GM12891 (cell line): ENCODE results near the gene ANKRD63.

Experiments
- POLR2A ChIP-seq: IDR thresholded peaks from 2 replicates; pipeline ENCODE4 v1.6.1; 2011; ENCODE audit warnings: low read depth, low read length, control low read depth
- POLR2AphosphoS5 ChIP-seq: IDR thresholded peaks from 2 replicates; pipeline ENCODE4 v1.6.1; 2011; ENCODE audit warnings: low read depth, low read length, control low read depth
- POU2F2 ChIP-seq: IDR thresholded peaks from 2 replicates; pipeline ENCODE4 v1.6.1; 2011; ENCODE audit warnings: low read depth, mild to moderate bottlenecking, control low read depth, low read length, moderate library complexity
- SPI1 ChIP-seq: IDR thresholded peaks from 2 replicates; pipeline ENCODE4 v1.6.1; 2011; ENCODE audit warnings: low read depth, low read length, control low read depth
- TAF1 ChIP-seq: IDR thresholded peaks from 2 replicates; pipeline ENCODE4 v1.6.1; 2011; ENCODE audit warnings: low read depth, low read length, control low read depth

DNA sequence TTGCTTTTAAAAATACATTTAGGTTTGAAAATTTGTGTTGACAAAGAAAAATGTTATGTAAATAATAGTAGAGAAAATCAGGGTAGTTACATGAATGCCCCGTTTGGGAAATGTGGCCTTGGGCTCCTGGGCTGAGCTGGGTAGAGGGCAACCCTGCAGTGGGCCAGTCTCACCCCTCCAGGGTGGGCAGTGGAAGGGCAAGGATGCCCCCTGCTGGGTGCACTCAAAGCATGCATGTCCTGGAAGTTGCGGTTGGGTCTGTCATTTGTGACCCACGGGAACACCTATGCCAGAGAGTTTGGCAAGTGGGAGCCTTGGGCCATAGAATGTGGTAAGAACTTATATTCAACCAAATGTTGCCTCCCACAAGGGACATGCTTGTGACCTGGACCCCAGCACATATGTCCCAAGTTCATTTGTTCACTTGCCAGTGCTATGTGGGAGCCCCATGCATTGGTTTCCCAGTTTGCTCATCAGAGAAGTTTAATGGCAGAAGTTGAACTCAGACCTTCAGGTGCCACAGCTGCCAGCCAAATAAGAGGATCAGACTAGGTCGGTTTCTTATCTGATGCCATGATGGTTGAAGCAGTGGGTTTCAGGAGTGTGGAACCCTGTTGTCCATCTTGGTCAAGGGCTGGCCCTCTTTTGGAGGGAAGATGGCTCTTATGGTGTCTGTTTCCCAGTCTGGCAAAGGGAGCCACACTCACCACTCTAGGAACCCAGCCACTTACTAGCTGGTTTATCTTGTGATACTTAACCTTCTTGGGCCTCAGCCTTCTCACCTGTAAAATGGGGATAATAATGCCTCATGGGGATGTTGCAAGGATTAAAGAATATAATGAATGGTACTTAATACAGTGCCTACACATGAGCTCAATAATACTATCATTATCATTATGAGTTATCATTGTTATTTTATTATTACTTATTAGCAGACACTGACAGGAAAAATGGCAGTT lies 27.4 kb upstream of the ANKRD63 start:
- TF ChIP-seq POLR2AphosphoS5 (no peak), TAF1 (no peak), POLR2A (no peak), POU2F2 (peak; percentile 64; the same call in 1 of the 2 replicates), SPI1 (no peak)
